Tibial artery (tissue), 4 donors: ENCODE results near the gene COMP.
A peak's percentile ranks its signal among the peaks of the same experiment; 100 is the strongest.

Source experiments
- DNase-seq, 2 donors: peaks; one replicate each; pipeline ENCODE4 v3.0.0-alpha.2; 2019
- H3K27ac ChIP-seq, 2 donors: fragments of 200-600 bp; sonication (generic) in 1 of 2; 1 replicate in 1 of 2; 2 replicates in 1 of 2; pipeline ENCODE4 v1.5.1; 2018 to 2019; ENCODE audit warnings: mild to moderate bottlenecking in 1 of 2
- H3K27me3 ChIP-seq, 2 donors: fragments of 200-600 bp; sonication (generic) in 1 of 2; one replicate each; pipeline versions ENCODE4 v1.5.1 to v1.6.0; 2016 to 2019
- H3K36me3 ChIP-seq, 3 donors: fragments of 200-600 bp; sonication (generic) in 2 of 3; one replicate each; pipeline ENCODE4 v1.5.1; 2016 to 2019; ENCODE audit warnings: mild to moderate bottlenecking in 2 of 3
- H3K4me1 ChIP-seq, 4 donors: fragments of 200-600 bp; sonication (generic) in 2 of 4; 1 replicate in 3 of 4; 2 replicates in 1 of 4; pipeline ENCODE4 v1.5.1; 2016 to 2019
- H3K4me3 ChIP-seq, 2 donors: fragments of 200-600 bp; sonication (generic) in 1 of 2; 1 replicate in 1 of 2; 2 replicates in 1 of 2; pipeline ENCODE4 v1.5.1; 2018 to 2019; ENCODE audit warnings: mild to moderate bottlenecking in 2 of 2
- H3K9me3 ChIP-seq, 3 donors: fragments of 200-600 bp; sonication (generic) in 1 of 3; one replicate each; pipeline ENCODE4 v1.5.1; 2016 to 2019
- CTCF ChIP-seq, 2 experiments: fragments of 200-600 bp in 1 of 2; fragments of 450-650 bp in 1 of 2; IDR thresholded peaks; one replicate each; pipeline ENCODE4 v1.5.1; 2017 to 2019; ENCODE audit warnings: antibody characterized with exemption in 2 of 2, mild to moderate bottlenecking in 1 of 2, moderate library complexity in 1 of 2
- intact Hi-C: fragments of 100-400 bp; cut with DNase I; formaldehyde crosslinking; loops from one replicate; pipeline ENCODE4 v1.15.0; 2023; ENCODE audit warnings: low total_unique reads

Gene COMP

GRCh38 chr19:18809149-18809868 is 18.2 kb upstream of the COMP start:
- H3K9me3 ChIP-seq = no peaks in the 10 kb centered on the region
- DNase-seq = peak; percentile 85 to 91
- TF ChIP-seq CTCF (IDR thresholded peaks at IDR 0.05) = no peak
- peaks cover 0 to 44% (median 9%) of the 10 kb centered on the region in 4 donors for H3K4me1 ChIP-seq
- peaks cover 0 to 15% of the 10 kb centered on the region in 2 donors for H3K27me3 ChIP-seq
- no peak overlapping the region for H3K4me3 ChIP-seq
- H3K36me3 ChIP-seq = no peaks in the 10 kb centered on the region
- H3K27ac ChIP-seq = peak overlapping the region; percentile 63 to 65
- intact Hi-C loops = no loop called here

- peaks cover 0 to 29% of the 10 kb centered on the region in 2 donors for H3K27me3 ChIP-seq
- no peaks in the 10 kb centered on the region for H3K9me3 ChIP-seq
- peaks cover 0 to 31% (median 6%) of the 10 kb centered on the region in 4 donors for H3K4me1 ChIP-seq
- intact Hi-C loops = no loop called here
- no peaks in the 10 kb centered on the region for H3K36me3 ChIP-seq
- peak; percentile 79 for DNase-seq
- no peak overlapping the region for H3K4me3 ChIP-seq
- TF ChIP-seq CTCF (IDR thresholded peaks at IDR 0.05) = no peak
- H3K27ac ChIP-seq = peak overlapping the region; percentile 63 to 65
These were observed 16.8 kb upstream of the COMP start for GRCh38 chr19:18807861-18808331.

GRCh38 chr19:18804643-18805042 is 13.5 kb upstream of the COMP start:
- no peaks in the 10 kb centered on the region for H3K9me3 ChIP-seq
- no peak for TF ChIP-seq CTCF (IDR thresholded peaks at IDR 0.05)
- intact Hi-C loops = no loop called here
- no peak overlapping the region for H3K27ac ChIP-seq
- no peak overlapping the region for H3K4me3 ChIP-seq
- H3K36me3 ChIP-seq = no peaks in the 10 kb centered on the region
- H3K4me1 ChIP-seq = peaks cover 0 to 20% (median 6%) of the 10 kb centered on the region in 4 donors
- H3K27me3 ChIP-seq = peaks cover 0 to 48% of the 10 kb centered on the region in 2 donors
- peak in 1 of 2 donors; percentile 62 for DNase-seq

GRCh38 chr19:18804139-18804601 is 13.1 kb upstream of the COMP start:
- peak in 1 of 2 donors; percentile 56 for DNase-seq
- intact Hi-C loops = no loop called here
- TF ChIP-seq CTCF (IDR thresholded peaks at IDR 0.05) = no peak
- Histone ChIP-seq H3K27me3 (peaks cover 0 to 50% of the 10 kb centered on the region in 2 donors), H3K4me3 (no peak overlapping the region), H3K27ac (no peak overlapping the region), H3K4me1 (peaks cover 0 to 16% (median 3%) of the 10 kb centered on the region in 4 donors), H3K9me3 (no peaks in the 10 kb centered on the region), H3K36me3 (no peaks in the 10 kb centered on the region)

DNA sequence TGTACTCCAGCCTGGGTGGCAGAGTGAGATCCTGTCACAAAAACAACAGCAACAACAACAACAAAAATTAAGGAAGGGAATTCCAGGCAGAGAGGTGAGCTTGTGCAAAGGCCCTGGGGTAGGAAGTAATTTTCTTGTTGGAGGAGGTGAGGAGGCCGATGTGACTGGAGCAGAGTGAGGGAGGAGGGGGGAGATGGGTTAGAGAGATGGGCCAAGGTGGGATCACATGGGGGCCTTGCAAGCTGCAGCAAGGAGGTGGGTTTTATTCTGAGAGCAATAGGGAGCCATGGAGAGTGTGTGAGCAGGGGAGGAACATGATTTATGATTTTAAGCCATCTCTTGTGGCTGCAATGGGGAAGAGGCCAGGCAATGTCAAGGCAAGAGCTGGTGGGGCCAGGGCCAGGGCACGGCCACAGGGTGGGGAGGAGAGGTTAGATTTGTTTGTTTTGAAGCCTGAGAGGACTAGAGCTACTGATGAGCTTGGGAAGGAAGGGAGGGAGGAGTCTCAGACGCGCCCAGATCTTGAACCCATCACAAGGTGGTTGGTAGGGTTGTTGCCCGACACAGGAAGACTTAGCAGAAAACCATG is 12.5 kb upstream of the COMP start:
- no peak for TF ChIP-seq CTCF (IDR thresholded peaks at IDR 0.05)
- H3K4me1 ChIP-seq = peaks cover 0 to 10% (median 0%) of the 10 kb centered on the region in 4 donors
- DNase-seq = no peak
- no peaks in the 10 kb centered on the region for H3K36me3 ChIP-seq
- no peaks in the 10 kb centered on the region for H3K9me3 ChIP-seq
- peaks cover 0 to 56% of the 10 kb centered on the region in 2 donors for H3K27me3 ChIP-seq
- intact Hi-C loops = no loop called here
- H3K27ac ChIP-seq = no peak overlapping the region
- H3K4me3 ChIP-seq = no peak overlapping the region
